Measurements from ENCODE around the gene STEAP1B. TPM values are rescaled to one million over a fixed set of nuclear protein-coding genes. Genes with fewer than 3 reads are reported as not detected.

STEAP1B gene
- total and polyA plus RNA-seq, 2 of the 4 experiments (the other 2 are of a cell fraction) = 7.9 to 13.8 TPM

DNA sequence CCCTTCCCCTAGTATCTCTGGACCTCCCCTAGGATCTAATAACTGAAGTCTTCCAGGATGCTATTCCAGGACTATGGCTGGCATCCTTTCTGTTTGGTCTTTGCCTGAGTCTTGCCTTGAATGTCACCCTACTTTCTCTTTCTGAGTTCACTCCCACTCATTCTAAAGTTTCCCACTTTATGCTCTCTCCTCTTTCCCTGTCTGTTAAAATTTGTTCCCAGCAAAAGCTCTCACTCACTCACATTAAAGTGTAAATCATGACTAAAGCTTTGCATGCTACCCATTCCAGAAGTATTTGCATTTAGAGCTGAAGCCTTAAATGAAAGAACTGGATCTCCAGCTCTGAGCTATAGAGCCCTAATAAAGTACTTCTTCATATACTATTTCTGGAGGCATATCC lies 100.9 kb downstream of the STEAP1B start:
- no peak overlapping the region for H3K4ac ChIP-seq (ENCODE audit: low read depth, low read length)
- H2AK5ac ChIP-seq (ENCODE audit: low read depth, low read length) = no peak overlapping the region
- ATAC-seq (ENCODE audit: low read depth) = no peak
- in situ Hi-C loops (cut with MboI; ENCODE audit: low sequenced_read_pairs) = no loop called here
- H3K4me3 ChIP-seq (ENCODE audit: insufficient read depth, low read depth, low read length) = no peak overlapping the region
- no peak overlapping the region for H2BK20ac ChIP-seq (ENCODE audit: low read depth, low read length)
- TF ChIP-seq, protein P1, sequence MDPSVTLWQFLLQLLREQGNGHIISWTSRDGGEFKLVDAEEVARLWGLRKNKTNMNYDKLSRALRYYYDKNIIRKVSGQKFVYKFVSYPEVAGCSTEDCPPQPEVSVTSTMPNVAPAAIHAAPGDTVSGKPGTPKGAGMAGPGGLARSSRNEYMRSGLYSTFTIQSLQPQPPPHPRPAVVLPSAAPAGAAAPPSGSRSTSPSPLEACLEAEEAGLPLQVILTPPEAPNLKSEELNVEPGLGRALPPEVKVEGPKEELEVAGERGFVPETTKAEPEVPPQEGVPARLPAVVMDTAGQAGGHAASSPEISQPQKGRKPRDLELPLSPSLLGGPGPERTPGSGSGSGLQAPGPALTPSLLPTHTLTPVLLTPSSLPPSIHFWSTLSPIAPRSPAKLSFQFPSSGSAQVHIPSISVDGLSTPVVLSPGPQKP (IDR thresholded peaks at IDR 0.05; ENCODE audit: borderline replicate concordance, low read depth, low read length) = no peak
- no peak for TF ChIP-seq CHD1 (IDR thresholded peaks at IDR 0.05; ENCODE audit: low read depth, low read length)
- TF ChIP-seq BHLHE40 (IDR thresholded peaks at IDR 0.05; ENCODE audit: low read depth, low read length) = no peak
- TF ChIP-seq FOS (IDR thresholded peaks at IDR 0.05; ENCODE audit: low read depth, low read length) = no peak
- TF ChIP-seq MXI1 (IDR thresholded peaks at IDR 0.05; ENCODE audit: borderline replicate concordance, low read depth, low read length) = no peak
- no peak for TF ChIP-seq SMC3 (IDR thresholded peaks at IDR 0.05; ENCODE audit: low read depth, low read length)
- TF ChIP-seq POLR2A (IDR thresholded peaks at IDR 0.05; ENCODE audit: low read depth, low read length) = no peak
- no peak for TF ChIP-seq MAZ (IDR thresholded peaks at IDR 0.05; ENCODE audit: borderline replicate concordance, low read depth, low read length)
- TF ChIP-seq NFE2L2 (IDR thresholded peaks at IDR 0.05; ENCODE audit: low read depth, low read length) = no peak
- H2AK9ac ChIP-seq (replicated peaks; ENCODE audit: low read depth, low read length, poor library complexity) = no peak overlapping the region
- H4K20me1 ChIP-seq (ENCODE audit: insufficient read depth, low read length) = no peaks in the 10 kb centered on the region
- intact Hi-C loops (cut with micrococcal nuclease) = no loop called here
- no peaks in the 10 kb centered on the region for H3K36me3 ChIP-seq (ENCODE audit: control insufficient read depth, insufficient read depth, low read length)
- CTCF ChIA-PET = no interaction called here
- H2BK120ac ChIP-seq (ENCODE audit: low read depth, low read length) = no peak overlapping the region
- POLR2A ChIA-PET (ENCODE audit: unreplicated experiment) = no interaction called here
- no peak overlapping the region for H3K14ac ChIP-seq (replicated peaks; ENCODE audit: low read depth, low read length)
- no peak overlapping the region for H3K27ac ChIP-seq (ENCODE audit: insufficient read depth, low read length)
- H2BK5ac ChIP-seq (ENCODE audit: low read depth, low read length, poor library complexity, severe bottlenecking) = no peak overlapping the region
- no peaks in the 10 kb centered on the region for H3K9me3 ChIP-seq (ENCODE audit: control insufficient read depth, insufficient read depth, low read length)
- no peak overlapping the region for H4K8ac ChIP-seq (ENCODE audit: low read depth in 2 of 2, low read length in 2 of 2)
- H3K18ac ChIP-seq (ENCODE audit: low read depth, low read length) = no peak overlapping the region
- no peak overlapping the region for H2AFZ ChIP-seq (replicated peaks; ENCODE audit: low read length, poor library complexity)
- dilution Hi-C loops (cut with HindIII; ENCODE audit: low sequenced_read_pairs, unreplicated experiment) = no loop called here
- no peaks in the 10 kb centered on the region for H3K4me1 ChIP-seq (ENCODE audit: control insufficient read depth, insufficient read depth, low read length)
- H3K4me2 ChIP-seq (ENCODE audit: low read depth, low read length) = no peak overlapping the region
- no peak overlapping the region for H2BK15ac ChIP-seq (ENCODE audit: low read depth, low read length)
- no peak overlapping the region for H4K91ac ChIP-seq (ENCODE audit: insufficient read depth, low read depth, low read length)
- no peak overlapping the region for H4K5ac ChIP-seq (ENCODE audit: low read depth, low read length)
- H3K27me3 ChIP-seq (ENCODE audit: control insufficient read depth, insufficient read depth, low read length) = no peaks in the 10 kb centered on the region
- H3K79me1 ChIP-seq (ENCODE audit: low read depth in 1 of 2, low read length in 2 of 2) = no peaks in the 10 kb centered on the region
- H3K9ac ChIP-seq (ENCODE audit: low read depth, low read length) = no peak overlapping the region
- BruUV-seq (replicated peaks) = no TSS peak
- H3K56ac ChIP-seq (ENCODE audit: extremely low read depth, insufficient read depth, low read length) = no peak overlapping the region
- DNase-seq = no peak
- H3K23ac ChIP-seq (ENCODE audit: low read depth, low read length) = no peak overlapping the region
- H3K9me1 ChIP-seq (ENCODE audit: insufficient read depth, low read length) = no peaks in the 10 kb centered on the region
